A204.1 (cell line): ENCODE results near the gene DHODH.
"Not testable (repeated sequence)": the region's sequence is repeated elsewhere in the genome, so short reads cannot be mapped to it uniquely, and the experiment has no call there.

Experiments used
- FAIRE-seq: peaks from 2 replicates; lab custom pipeline; 2012; peaks lifted over from hg19 to GRCh38; lab: Jason Lieb, UNC

DHODH gene

DNA sequence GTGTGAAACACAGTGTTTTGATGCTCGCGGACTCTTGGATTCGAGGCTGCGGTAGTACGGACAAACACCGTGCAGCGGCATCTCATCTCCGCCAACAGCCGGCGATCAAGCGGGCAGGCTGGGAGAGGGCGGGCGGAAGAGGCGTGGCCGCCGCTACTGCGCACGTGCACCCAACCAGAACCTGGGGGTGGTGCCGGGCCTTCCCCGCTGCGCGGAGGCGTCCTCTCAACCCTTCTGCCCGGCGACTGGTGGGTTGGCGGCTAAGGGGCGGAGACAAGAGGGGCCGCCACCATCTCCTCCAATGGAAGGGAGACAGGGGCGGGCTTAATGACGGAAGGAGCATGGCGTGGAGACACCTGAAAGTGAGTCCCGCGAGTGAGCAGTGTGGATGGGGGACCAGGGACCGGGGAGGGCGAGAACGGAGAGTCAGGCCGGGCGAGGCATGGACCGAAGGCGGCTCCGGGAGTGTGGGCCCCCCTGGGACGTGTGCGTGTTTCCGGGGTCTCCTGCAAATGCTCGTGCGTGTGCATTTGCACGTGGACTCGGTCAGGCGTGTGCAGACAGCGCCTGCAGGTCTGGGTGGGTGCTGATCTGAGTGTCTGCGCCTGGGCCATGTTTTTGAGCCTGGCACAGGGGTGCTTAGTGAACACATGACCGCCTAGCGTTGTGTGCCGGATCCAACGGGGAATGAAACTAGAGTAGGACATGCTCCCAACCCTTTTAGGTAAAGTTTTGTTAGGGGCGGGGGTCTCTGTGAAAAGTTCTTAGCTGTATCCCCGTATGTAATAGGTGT, at the start of gene DHODH:
Gene DHODH (plus strand): TSS at position 321 of the 793 bp plus-strand sequence. CDS start 21 bp downstream, at position 342.
- peak; percentile 97 for FAIRE-seq

DNA sequence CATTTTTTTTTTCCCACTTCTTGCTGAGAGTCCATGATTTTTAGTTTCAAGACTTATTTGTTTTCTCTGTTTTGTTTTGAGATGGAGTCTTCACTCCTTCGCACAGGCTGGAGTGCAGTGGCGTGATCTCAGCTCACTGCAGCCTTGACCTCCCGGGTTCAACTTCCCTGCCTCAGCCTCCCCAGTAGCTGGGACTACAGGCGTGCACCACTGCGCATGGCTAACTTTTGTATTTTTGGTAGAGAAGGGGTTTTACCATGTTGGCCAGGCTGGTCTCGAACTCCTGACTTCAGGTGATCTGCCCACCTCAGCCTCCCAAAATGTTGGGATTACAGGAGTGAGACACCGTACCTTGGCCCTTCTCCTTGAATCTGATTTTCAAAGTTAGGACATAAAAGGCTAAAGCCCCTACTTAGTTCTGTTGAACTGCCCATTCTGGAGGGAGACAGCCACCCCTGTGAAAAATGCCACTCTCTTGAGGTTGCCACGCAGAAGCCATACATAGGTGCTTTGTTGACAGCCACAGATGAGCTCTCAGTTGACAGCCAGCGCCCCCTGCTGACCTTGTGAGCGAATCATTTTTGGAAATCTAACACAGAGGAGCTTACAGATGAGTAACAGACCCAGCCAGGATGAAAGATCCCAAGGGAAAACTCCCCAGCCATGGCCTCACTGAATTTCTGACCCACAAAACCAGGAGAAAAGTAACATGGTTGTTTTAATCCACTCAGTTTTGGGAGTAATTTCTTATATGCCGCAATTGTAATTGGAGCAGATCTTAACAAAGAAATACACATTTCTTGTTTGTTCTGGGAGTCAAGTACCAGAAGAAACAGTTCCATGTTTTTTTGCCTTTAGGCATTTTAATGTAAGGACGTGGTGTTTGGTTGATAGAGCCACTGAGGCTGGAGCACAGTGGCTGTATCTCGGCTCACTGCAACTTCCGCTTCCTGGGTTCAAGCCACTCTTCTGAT, 47.2 kb upstream of the DHODH start:
- FAIRE-seq, result no peak

DNA sequence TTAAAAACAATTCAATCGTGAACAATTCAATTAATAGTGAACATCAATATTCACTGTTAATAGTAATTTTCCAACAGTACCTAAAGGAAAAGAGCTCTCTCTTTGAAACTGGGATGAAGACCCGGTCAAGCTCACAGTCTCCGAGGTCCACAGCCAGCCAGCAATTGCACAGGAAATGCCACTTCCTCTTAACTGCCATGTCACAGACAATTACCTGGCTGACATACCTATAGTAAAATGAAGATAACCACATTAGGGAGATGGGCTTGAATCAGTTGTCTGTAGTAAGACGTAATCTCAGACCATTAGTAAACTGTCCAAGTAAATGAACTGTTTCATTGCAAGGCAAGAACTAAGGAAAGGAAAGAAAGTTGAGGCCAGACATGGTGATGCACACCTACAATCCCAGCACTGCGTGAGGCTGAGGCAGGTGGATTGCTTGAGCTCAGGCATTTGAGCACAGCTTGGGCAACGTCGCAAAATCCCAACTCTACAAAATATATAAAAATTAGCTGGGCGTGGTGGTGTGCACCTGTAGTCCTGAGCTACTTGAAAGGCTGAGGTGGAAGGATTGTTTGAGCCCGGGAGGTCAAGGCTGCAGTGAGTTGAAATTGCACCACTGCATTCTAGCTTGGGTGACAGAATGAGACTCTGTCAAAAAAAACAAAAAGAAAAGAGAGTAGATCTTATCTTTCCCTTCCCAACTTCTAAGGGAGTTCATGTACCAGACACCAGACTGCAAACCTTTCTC, 45.2 kb upstream of the DHODH start:
- FAIRE-seq, result no peak

GRCh38 chr16:71965223-71965622, 43.3 kb upstream of the DHODH start:
- no peak for FAIRE-seq

GRCh38 chr16:71966932-71967331, 41.6 kb upstream of the DHODH start:
- FAIRE-seq, result no peak

- no peak for FAIRE-seq
These were observed 39.2 kb upstream of the DHODH start for GRCh38 chr16:71969353-71969752.

GRCh38 chr16:71971571-71971970, 37.0 kb upstream of the DHODH start:
- no peak for FAIRE-seq

- no peak for FAIRE-seq
These were observed 36.2 kb upstream of the DHODH start for GRCh38 chr16:71972356-71972755.

GRCh38 chr16:71973001-71973400, 35.5 kb upstream of the DHODH start:
- FAIRE-seq, result no peak

DNA sequence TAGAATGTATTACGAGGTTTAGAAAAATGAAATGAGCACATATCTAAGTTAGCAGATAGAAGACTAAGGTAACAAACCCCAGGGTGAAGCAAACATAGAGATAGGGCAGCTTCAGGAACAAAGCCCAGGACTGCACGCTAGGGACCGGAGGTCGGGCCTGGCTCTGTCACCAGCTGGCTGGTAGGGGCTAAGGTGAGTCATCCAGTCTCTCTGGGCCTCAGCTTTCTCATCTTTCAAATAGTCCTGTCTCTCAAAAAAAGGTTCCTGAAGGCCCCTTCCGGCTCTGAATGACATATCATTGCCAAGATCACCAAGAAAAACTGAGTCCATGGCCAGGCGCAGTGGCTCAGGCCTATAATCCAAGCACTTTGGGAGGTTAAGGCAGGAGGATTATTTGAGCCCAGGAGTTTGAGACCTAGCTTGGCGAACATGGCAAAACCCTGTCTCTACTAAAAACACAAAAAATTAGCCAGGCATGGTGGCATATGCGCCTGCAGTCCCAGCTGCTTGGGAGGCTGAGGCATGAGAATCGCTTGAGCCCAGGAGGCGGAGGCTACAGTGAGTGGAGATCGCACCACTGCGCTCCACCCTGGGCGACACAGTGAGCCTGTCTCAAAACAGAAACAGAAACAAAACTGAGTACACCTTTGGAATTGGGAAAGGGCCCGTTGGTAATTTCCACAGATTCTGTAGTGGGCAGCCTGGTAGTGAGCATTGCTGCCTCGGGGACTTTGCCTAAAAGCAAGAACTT, 34.3 kb upstream of the DHODH start:
- FAIRE-seq, result no peak

DNA sequence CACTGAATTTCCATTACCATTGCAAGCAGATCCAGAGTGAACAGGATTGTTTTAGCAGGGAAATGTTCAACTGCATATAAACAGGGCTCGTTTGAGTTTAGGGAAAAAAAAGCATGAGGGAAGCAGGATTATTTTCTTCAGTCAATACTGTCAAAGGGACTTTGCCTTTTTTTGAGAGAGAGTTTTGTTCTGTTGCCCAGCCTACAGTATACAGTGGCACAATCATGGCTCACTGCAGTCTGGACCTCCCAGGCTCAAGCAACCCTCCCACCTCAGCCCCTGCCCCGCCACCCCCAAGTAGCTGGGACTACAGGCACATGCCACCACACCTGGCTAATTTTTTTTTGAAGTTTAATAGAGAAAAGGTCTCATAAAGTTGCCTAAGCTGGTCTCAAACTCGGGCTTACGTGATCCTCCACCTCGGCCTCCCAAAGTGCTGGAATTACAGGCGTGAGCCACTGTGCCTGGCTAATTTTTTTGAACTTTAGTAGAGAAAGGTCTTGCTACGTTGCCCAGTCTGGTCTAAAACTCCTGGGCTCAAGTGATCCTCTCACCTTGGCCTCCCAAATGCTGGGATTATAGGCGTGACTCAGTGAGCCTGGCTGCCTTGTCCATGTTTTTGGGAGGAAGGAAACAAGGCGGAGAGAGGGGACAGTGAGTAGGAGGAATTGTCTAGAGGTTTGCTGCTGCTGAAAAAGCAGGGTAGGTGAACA, 23.1 kb upstream of the DHODH start:
- FAIRE-seq, result no peak

GRCh38 chr16:71986131-71986530, 22.4 kb upstream of the DHODH start:
- FAIRE-seq, result no peak

DNA sequence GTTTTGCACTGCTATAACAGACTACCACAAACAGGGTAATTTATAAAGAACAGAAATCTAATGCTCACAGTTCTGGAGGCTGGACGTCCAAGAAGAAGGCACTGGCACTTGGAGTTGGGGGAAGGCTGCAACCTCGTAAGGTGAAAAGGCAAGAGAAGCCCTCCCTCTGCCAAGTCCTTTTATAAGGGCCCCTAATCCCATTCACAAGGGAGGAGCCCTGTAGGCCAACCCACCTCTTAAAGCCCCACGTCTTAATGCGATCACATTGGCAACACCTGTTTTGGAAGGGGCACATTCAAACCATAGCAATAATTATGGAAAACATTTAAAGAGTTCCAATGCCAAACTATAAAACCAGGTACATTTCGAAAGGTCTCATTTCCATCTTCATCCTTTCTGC, 13.5 kb upstream of the DHODH start:
- no peak for FAIRE-seq

- not testable (repeated sequence) for FAIRE-seq
These were observed 11.0 kb upstream of the DHODH start for GRCh38 chr16:71997578-71997977.

GRCh38 chr16:72001180-72001874, 7.2 kb upstream of the DHODH start:
- FAIRE-seq, result no peak

GRCh38 chr16:72002619-72003018, 5.9 kb upstream of the DHODH start:
- FAIRE-seq, result no peak

GRCh38 chr16:72008065-72008423, 500 bp upstream of the DHODH start:
- not testable (repeated sequence) for FAIRE-seq

GRCh38 chr16:72009779-72010178, 1.2 kb downstream of the DHODH start:
- no peak for FAIRE-seq

DNA sequence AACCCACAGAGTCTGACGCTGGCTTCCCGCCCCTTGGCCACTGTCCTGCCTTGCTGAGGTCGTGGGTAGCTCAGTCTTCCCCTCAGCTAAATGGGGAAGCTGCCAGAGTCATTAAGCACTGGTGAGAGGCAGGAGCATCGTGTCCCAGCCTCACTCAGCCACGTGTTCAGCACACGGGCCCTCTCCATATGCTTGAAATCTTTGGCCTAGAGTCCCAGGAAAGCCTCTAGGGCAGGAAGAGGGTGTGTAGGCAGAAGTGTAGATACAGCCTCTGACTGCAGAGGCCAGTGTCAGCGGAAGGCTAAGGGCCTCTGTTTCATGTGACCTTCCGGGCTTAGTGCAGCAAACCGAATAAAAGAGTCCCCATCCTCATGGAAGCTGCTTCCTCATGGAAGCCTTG, 4.1 kb downstream of the DHODH start:
- FAIRE-seq, result no peak

DNA sequence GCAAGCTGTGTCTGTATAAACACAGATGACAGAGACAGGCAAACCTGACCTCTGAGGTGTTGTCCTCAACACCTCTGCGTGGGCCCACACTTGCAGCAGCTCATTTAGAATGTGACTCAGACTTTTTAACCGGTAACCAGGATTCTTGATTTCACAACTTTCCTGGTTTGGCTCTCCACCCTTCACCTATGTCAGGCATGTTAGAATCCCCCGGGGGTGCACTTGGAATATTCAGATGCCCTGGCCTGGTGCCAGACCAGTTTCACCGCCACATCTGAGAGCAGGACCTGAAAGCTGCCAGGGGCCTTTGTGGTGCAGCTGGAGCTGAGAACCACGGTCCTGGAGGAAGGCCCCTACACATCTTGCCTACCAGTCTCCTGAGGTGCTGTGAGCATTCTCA, 4.8 kb downstream of the DHODH start:
- no peak for FAIRE-seq
